Measurements from ENCODE around the gene SEMA3F. TPM values are rescaled to one million over a fixed set of nuclear protein-coding genes. Genes with fewer than 3 reads are reported as not detected.

The SEMA3F gene
- total and polyA plus RNA-seq, 8 donors, result 1.4 to 8.8 (median 4.9) TPM

GRCh38 chr3:50161320-50161719, 6.2 kb downstream of the SEMA3F start:
- 79 to 82% methylated on average over 13 of the region's 13 CpGs for WGBS, 2 donors
- Histone ChIP-seq H3K36me3 (no peaks in the 10 kb centered on the region), H3K9me3 (no peaks in the 10 kb centered on the region), H3K4me1 (peaks cover 0 to 5% (median 0%) of the 10 kb centered on the region in 3 donors), H3K4me3 (no peak overlapping the region), H3K27me3 (no peaks in the 10 kb centered on the region), H3K27ac (no peak overlapping the region)
- DNase-seq (peak in 1 of 6 donors; percentile 42), ATAC-seq (peak in 1 of 4 donors; percentile 28), FAIRE-seq (no peak)
- intact Hi-C loops (cut with DNase I), result no loop called here
- no peak for TF ChIP-seq CTCF (IDR thresholded peaks at IDR 0.05)

GRCh38 chr3:50162034-50162883, 7.1 kb downstream of the SEMA3F start:
- no peaks in the 10 kb centered on the region for H3K36me3 ChIP-seq
- 80 to 83% methylated on average over 5 of the region's 5 CpGs for WGBS, 2 donors
- ATAC-seq, result no peak
- no peak overlapping the region for H3K27ac ChIP-seq
- FAIRE-seq, result no peak
- no peak overlapping the region for H3K4me3 ChIP-seq
- TF ChIP-seq CTCF (IDR thresholded peaks at IDR 0.05), result no peak
- H3K9me3 ChIP-seq, result no peaks in the 10 kb centered on the region
- H3K27me3 ChIP-seq, result no peaks in the 10 kb centered on the region
- intact Hi-C loops (cut with DNase I), result no loop called here
- H3K4me1 ChIP-seq, result peaks cover 0 to 5% (median 0%) of the 10 kb centered on the region in 3 donors
- peak in 1 of 6 donors; percentile 35 for DNase-seq

- no peak overlapping the region for H3K27ac ChIP-seq
- H3K27me3 ChIP-seq, result no peaks in the 10 kb centered on the region
- 52 to 62% methylated on average over 8 of the region's 8 CpGs for WGBS, 2 donors
- no peaks in the 10 kb centered on the region for H3K36me3 ChIP-seq
- peak in 5 of 6 donors; percentile 38 to 78 (median 57) for DNase-seq
- no peak for FAIRE-seq
- H3K4me3 ChIP-seq, result no peak overlapping the region
- H3K9me3 ChIP-seq, result no peaks in the 10 kb centered on the region
- peak in 3 of 4 donors; percentile 32 to 77 (median 51) for ATAC-seq
- H3K4me1 ChIP-seq, result peaks cover 0 to 5% (median 0%) of the 10 kb centered on the region in 3 donors
- TF ChIP-seq CTCF (IDR thresholded peaks at IDR 0.05), result no peak
- intact Hi-C loops (cut with DNase I), result no loop called here
These were observed 8.7 kb downstream of the SEMA3F start for GRCh38 chr3:50163572-50164455.

- Histone ChIP-seq H3K36me3 (no peaks in the 10 kb centered on the region), H3K27ac (no peak overlapping the region), H3K4me3 (no peak overlapping the region), H3K4me1 (peaks cover 0 to 5% (median 0%) of the 10 kb centered on the region in 3 donors), H3K9me3 (no peaks in the 10 kb centered on the region), H3K27me3 (no peaks in the 10 kb centered on the region)
- intact Hi-C loops (cut with DNase I), result no loop called here
- no peak for ATAC-seq
- DNase-seq, result no peak
- FAIRE-seq, result no peak
- TF ChIP-seq CTCF (IDR thresholded peaks at IDR 0.05), result no peak
- 59 to 66% methylated on average over 1 of the region's 1 CpG for WGBS, 2 donors
These were observed 9.4 kb downstream of the SEMA3F start for GRCh38 chr3:50164481-50164880.
